Brain microvascular endothelial cell (primary cell): ENCODE results near the gene ITPR2.

Experiments
- DNase-seq: peaks from one replicate; pipeline ENCODE4 v3.0.0-alpha.2; 2020
- H3K27ac ChIP-seq: fragments of 250-450 bp; sonication (Bioruptor Pico); 2 replicates; pipeline ENCODE4 v1.5.1; 2020; ENCODE audit warnings: mild to moderate bottlenecking, moderate library complexity
- H3K27me3 ChIP-seq: fragments of 250-450 bp; sonication (Bioruptor Pico); replicated peaks from 2 replicates; pipeline ENCODE4 v1.5.1; 2020; ENCODE audit warnings: mild to moderate bottlenecking
- H3K36me3 ChIP-seq: fragments of 250-450 bp; sonication (Bioruptor Pico); replicated peaks from 2 replicates; pipeline ENCODE4 v1.5.1; 2020; ENCODE audit warnings: mild to moderate bottlenecking
- H3K4me3 ChIP-seq: 2 replicates; pipeline ENCODE4 v1.5.1; 2011; ENCODE audit warnings: low read depth, mild to moderate bottlenecking, control low read depth, low read length, moderate library complexity
- CTCF ChIP-seq: IDR thresholded peaks from 2 replicates; pipeline ENCODE4 v1.5.1; 2011; ENCODE audit warnings: low read depth, mild to moderate bottlenecking, moderate library complexity, low read length, control low read depth, inconsistent platforms; ENCODE audit errors: missing control alignments
- in situ Hi-C: cut with HindIII; loops from 2 replicates; pipeline ENCODE4 v1.10.0; 2017; ENCODE audit warnings: low sequenced_read_pairs, low pct_ligation_motif_present

Gene ITPR2

DNA sequence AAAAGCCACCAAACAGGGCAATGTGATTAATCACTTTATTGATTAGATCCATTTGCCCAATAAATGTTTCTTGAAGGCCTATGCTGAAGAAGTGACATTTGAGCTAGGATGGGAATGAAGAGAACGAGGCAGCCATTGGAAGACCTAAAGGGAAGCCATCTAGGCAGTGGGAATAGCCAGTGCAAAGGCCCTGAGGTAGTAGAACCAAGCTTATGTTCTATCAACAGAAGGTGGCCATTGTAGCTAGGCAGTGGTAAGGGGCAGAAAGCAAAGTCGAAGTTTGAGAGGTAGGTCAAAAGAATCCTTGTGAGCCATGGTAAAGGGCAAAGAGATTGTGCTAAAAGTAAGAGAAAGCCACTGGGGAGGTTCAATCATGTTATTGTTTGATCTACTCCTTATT lies 173.1 kb downstream of the ITPR2 start:
- Histone ChIP-seq H3K27ac (no peak overlapping the region), H3K36me3 (peaks cover 5% of the 10 kb centered on the region), H3K4me3 (no peak overlapping the region), H3K27me3 (no peaks in the 10 kb centered on the region)
- DNase-seq = no peak
- TF ChIP-seq CTCF = no peak
- in situ Hi-C loops = no loop called here

GRCh38 chr12:26658991-26659390 lies 174.0 kb downstream of the ITPR2 start:
- in situ Hi-C loops = no loop called here
- peaks cover 5% of the 10 kb centered on the region for H3K36me3 ChIP-seq
- no peak for DNase-seq
- no peak overlapping the region for H3K27ac ChIP-seq
- no peaks in the 10 kb centered on the region for H3K27me3 ChIP-seq
- H3K4me3 ChIP-seq = no peak overlapping the region
- no peak for TF ChIP-seq CTCF

GRCh38 chr12:26654623-26655022 lies 178.4 kb downstream of the ITPR2 start:
- Histone ChIP-seq H3K36me3 (peaks cover 5% of the 10 kb centered on the region), H3K27me3 (no peaks in the 10 kb centered on the region), H3K27ac (no peak overlapping the region), H3K4me3 (no peak overlapping the region)
- TF ChIP-seq CTCF = no peak
- no peak for DNase-seq
- in situ Hi-C loops = no loop called here

GRCh38 chr12:26651566-26652188 lies 181.3 kb downstream of the ITPR2 start:
- Histone ChIP-seq H3K36me3 (peaks cover 3% of the 10 kb centered on the region), H3K27me3 (no peaks in the 10 kb centered on the region), H3K4me3 (no peak overlapping the region), H3K27ac (no peak overlapping the region)
- TF ChIP-seq CTCF = peak; percentile 83
- in situ Hi-C loops = no loop called here
- peak; percentile 86 for DNase-seq

DNA sequence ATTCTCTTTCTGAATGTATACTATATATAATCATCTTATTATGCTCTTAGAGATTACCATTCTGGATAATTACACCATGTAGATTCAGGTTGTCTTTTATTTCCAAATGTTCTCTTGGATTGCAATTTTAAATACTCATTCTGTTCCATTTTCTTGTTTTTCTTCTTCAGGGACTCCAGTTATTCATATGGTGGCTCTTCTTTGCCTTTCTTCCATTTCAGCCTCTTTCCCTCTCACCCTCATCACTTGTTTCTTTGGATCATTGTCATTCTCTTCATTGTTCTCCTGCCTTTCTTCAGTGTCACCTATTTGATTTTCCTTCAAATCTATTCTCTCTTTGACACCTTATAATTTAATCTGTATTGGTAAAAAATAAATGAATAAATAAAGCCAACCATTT lies 182.0 kb downstream of the ITPR2 start:
- in situ Hi-C loops = no loop called here
- H3K4me3 ChIP-seq = no peak overlapping the region
- no peak overlapping the region for H3K27ac ChIP-seq
- no peak for DNase-seq
- no peaks in the 10 kb centered on the region for H3K27me3 ChIP-seq
- no peak for TF ChIP-seq CTCF
- peaks cover under 1% of the 10 kb centered on the region for H3K36me3 ChIP-seq

DNA sequence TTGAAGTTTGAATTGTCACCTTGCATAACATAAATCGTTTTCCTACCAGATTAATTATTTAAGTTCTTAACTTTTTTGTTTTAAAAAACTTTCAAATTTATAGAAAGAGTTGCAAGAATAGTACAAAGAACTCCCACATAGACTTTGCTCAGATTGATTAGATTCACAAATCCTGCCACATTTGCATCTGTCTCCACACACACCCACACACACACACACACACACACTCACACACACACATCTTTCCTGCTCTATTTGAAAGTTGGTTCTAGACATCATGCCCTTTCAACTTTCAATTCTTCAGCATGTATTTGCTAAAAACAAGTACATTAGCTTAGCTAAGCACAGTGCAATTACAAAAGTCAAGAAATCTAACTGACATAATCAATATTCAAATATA lies 184.0 kb downstream of the ITPR2 start:
- Histone ChIP-seq H3K27ac (peak overlapping the region; percentile 81), H3K4me3 (no peak overlapping the region), H3K36me3 (no peaks in the 10 kb centered on the region), H3K27me3 (no peaks in the 10 kb centered on the region)
- no peak for DNase-seq
- TF ChIP-seq CTCF = no peak
- in situ Hi-C loops = loop anchor here (25.0 kb wide), 1 partner anchor 537 kb away; no protein-coding TSS in a partner anchor
